Measurements from ENCODE around the gene ADRA2B.

- TF ChIP-seq CTCF (IDR thresholded peaks at IDR 0.05; ENCODE audit: low read length) (no peak), EZH2 (IDR thresholded peaks at IDR 0.05; ENCODE audit: borderline replicate concordance, low read length) (no peak)
Measured at GRCh38 chr2:96130483-96130882, 14.1 kb upstream of the ADRA2B start.

Measured in OCI-LY1 (cell line).